GM18951 (cell line): ENCODE results near the gene NELFCD.
A peak's percentile ranks its signal among the peaks of the same experiment; 100 is the strongest.

ENCODE experiments used
- POLR2A ChIP-seq: IDR thresholded peaks from 4 replicates; pipeline ENCODE4 v1.6.1; 2011; ENCODE audit warnings: mild to moderate bottlenecking; ENCODE audit not compliant: insufficient read length, insufficient read depth; ENCODE audit errors: extremely low read depth
- in situ Hi-C: fragments of 300-500 bp; cut with MboI; formaldehyde crosslinking; loops from one replicate; pipeline ENCODE4 v1.12.0; 2022; ENCODE audit warnings: low sequenced_read_pairs, mixed read lengths, inconsistent platforms; ENCODE audit not compliant: unreplicated experiment

Gene NELFCD

GRCh38 chr20:58993332-58994248 is 12.5 kb downstream of the NELFCD start:
- peak; percentile 27 for TF ChIP-seq POLR2A
- in situ Hi-C loops = no loop called here

- TF ChIP-seq POLR2A = no peak
- in situ Hi-C loops = no loop called here
These were observed 13.5 kb downstream of the NELFCD start for GRCh38 chr20:58994390-58995159.

GRCh38 chr20:58995461-58996225 is 14.6 kb downstream of the NELFCD start:
- peak; percentile 21 for TF ChIP-seq POLR2A

GRCh38 chr20:58996226-58996611 is 15.2 kb downstream of the NELFCD start:
- in situ Hi-C loops = no loop called here

More at GRCh38 chr20:58995461-58996225, 14.6 kb downstream of the NELFCD start:
- in situ Hi-C loops = no loop called here

GRCh38 chr20:58997141-58997770 is 16.2 kb downstream of the NELFCD start:
- in situ Hi-C loops = no loop called here
- no peak for TF ChIP-seq POLR2A

More at GRCh38 chr20:58996226-58996611, 15.2 kb downstream of the NELFCD start:
- no peak for TF ChIP-seq POLR2A

GRCh38 chr20:58998656-58999055 is 17.6 kb downstream of the NELFCD start:
- TF ChIP-seq POLR2A = no peak
- in situ Hi-C loops = no loop called here

- in situ Hi-C loops = no loop called here
- no peak for TF ChIP-seq POLR2A
These were observed 19.3 kb downstream of the NELFCD start for GRCh38 chr20:59000326-59000725.

- TF ChIP-seq POLR2A = no peak
- in situ Hi-C loops = no loop called here
These were observed 20.0 kb downstream of the NELFCD start for GRCh38 chr20:59001068-59001448.

- in situ Hi-C loops = no loop called here
- TF ChIP-seq POLR2A = no peak
These were observed 20.6 kb downstream of the NELFCD start for GRCh38 chr20:59001449-59002171.

GRCh38 chr20:59002388-59002787 is 21.3 kb downstream of the NELFCD start:
- in situ Hi-C loops = no loop called here
- TF ChIP-seq POLR2A = no peak

GRCh38 chr20:59002874-59003399 is 21.9 kb downstream of the NELFCD start:
- in situ Hi-C loops = no loop called here
- TF ChIP-seq POLR2A = no peak
